ENCODE data around the gene AFDN. TPM values are rescaled to one million over a fixed set of nuclear protein-coding genes. Genes with fewer than 3 reads are reported as not detected.

AFDN gene
- polyA plus RNA-seq, 1 of the 3 experiments (the other 2 are of a cell fraction) = 25.1 TPM

GRCh38 chr6:167960579-167960978 is 133.9 kb downstream of the AFDN start:
- no peaks in the 10 kb centered on the region for H3K79me2 ChIP-seq (ENCODE audit: insufficient read depth)
- H3K4me2 ChIP-seq = no peak overlapping the region
- H3F3A ChIP-seq (replicated peaks; ENCODE audit: insufficient read depth) = no peaks in the 10 kb centered on the region
- POLR2A ChIA-PET = no interaction called here
- WGBS (ENCODE audit: low lambda C conversion rate) = 94% methylated on average over 5 of the region's 5 CpGs
- no peaks in the 10 kb centered on the region for H3K27me3 ChIP-seq (ENCODE audit: insufficient read depth)
- H3K4me3 ChIP-seq (ENCODE audit: low read depth in 2 of 2, low read length in 1 of 2) = no peak overlapping the region
- H3K27ac ChIP-seq (ENCODE audit: low read depth in 2 of 2, low read length in 1 of 2) = no peak overlapping the region
- no peaks in the 10 kb centered on the region for H4K20me1 ChIP-seq (ENCODE audit: insufficient read depth)
- no peaks in the 10 kb centered on the region; a peak in 1 of 4 replicates for H3K4me1 ChIP-seq (ENCODE audit: control insufficient read depth in 1 of 2, insufficient read depth in 2 of 2, low read depth in 1 of 2, low read length in 1 of 2)
- H3K36me3 ChIP-seq (replicated peaks in 1 of 2; ENCODE audit: control insufficient read depth in 1 of 2, insufficient read depth in 2 of 2, low read length in 1 of 2) = peaks cover 4 to 20% of the 10 kb centered on the region in 2 experiments
- no peak for DNase-seq
- TF ChIP-seq FOXJ3 (CRISPR knock-in tag; IDR thresholded peaks at IDR 0.05) (no peak), GATA2 (CRISPR knock-in tag; IDR thresholded peaks at IDR 0.05) (no peak), RFX5 (IDR thresholded peaks at IDR 0.05; ENCODE audit: low read length) (no peak), SMC3 (IDR thresholded peaks at IDR 0.05; ENCODE audit: low read depth, low read length) (no peak), CHD2 (IDR thresholded peaks at IDR 0.05; ENCODE audit: low read length, partially characterized antibody) (no peak), MEF2A (IDR thresholded peaks at IDR 0.05; ENCODE audit: borderline replicate concordance, low read depth) (no peak), GABPA (IDR thresholded peaks at IDR 0.05; ENCODE audit: low read depth) (no peak), EZH2phosphoT487 (IDR thresholded peaks at IDR 0.05; ENCODE audit: borderline replicate concordance, low read depth) (no peak), TEAD4 (IDR thresholded peaks at IDR 0.05; ENCODE audit: borderline replicate concordance, insufficient read depth) (no peak)
- H3K9ac ChIP-seq = no peak overlapping the region
- H2AFZ ChIP-seq (ENCODE audit: low read depth) = no peak overlapping the region
- CTCF ChIA-PET = interaction anchor here (0.7 to 1.5 kb wide), 2 partner anchors 8 to 73 kb away, joined by 3 to 4 read pairs; no protein-coding TSS in a partner anchor
- no peaks in the 10 kb centered on the region for H3K9me2 ChIP-seq
- no peaks in the 10 kb centered on the region for H3K9me3 ChIP-seq

- Histone ChIP-seq H3K27me3 (ENCODE audit: insufficient read depth) (no peaks in the 10 kb centered on the region), H3K36me3 (replicated peaks in 1 of 2; ENCODE audit: control insufficient read depth in 1 of 2, insufficient read depth in 2 of 2, low read length in 1 of 2) (peaks cover 14 to 36% of the 10 kb centered on the region in 2 experiments), H2AFZ (ENCODE audit: low read depth) (no peak overlapping the region), H3K79me2 (ENCODE audit: insufficient read depth) (no peaks in the 10 kb centered on the region), H3K4me3 (ENCODE audit: low read depth in 2 of 2, low read length in 1 of 2) (no peak overlapping the region), H3K4me2 (no peak overlapping the region), H3K9ac (no peak overlapping the region), H3K9me3 (no peaks in the 10 kb centered on the region), H3K9me2 (no peaks in the 10 kb centered on the region), H4K20me1 (ENCODE audit: insufficient read depth) (no peaks in the 10 kb centered on the region), H3K27ac (ENCODE audit: low read depth in 2 of 2, low read length in 1 of 2) (no peak overlapping the region), H3K4me1 (ENCODE audit: control insufficient read depth in 1 of 2, insufficient read depth in 2 of 2, low read depth in 1 of 2, low read length in 1 of 2) (no peaks in the 10 kb centered on the region), H3F3A (replicated peaks; ENCODE audit: insufficient read depth) (no peaks in the 10 kb centered on the region)
- DNase-seq = no peak
- ChIA-PET CTCF (interaction anchor here (1.2 kb wide), 2 partner anchors 82 to 611 kb away, joined by 4 read pairs; no protein-coding TSS in a partner anchor), POLR2A (no interaction called here)
- WGBS (ENCODE audit: low lambda C conversion rate) = 88% methylated on average over 5 of the region's 5 CpGs
- TF ChIP-seq RAD21 (IDR thresholded peaks at IDR 0.05; ENCODE audit: low read length) (no peak), YY1 (IDR thresholded peaks at IDR 0.05; ENCODE audit: low read depth) (no peak), RCOR1 (IDR thresholded peaks at IDR 0.05; ENCODE audit: low read length) (no peak), RFX5 (IDR thresholded peaks at IDR 0.05; ENCODE audit: low read length) (no peak), TCF12 (IDR thresholded peaks at IDR 0.05) (no peak), ELF1 (IDR thresholded peaks at IDR 0.05) (no peak), REST (IDR thresholded peaks at IDR 0.05; ENCODE audit: low read depth, low read length) (no peak), CHD2 (IDR thresholded peaks at IDR 0.05; ENCODE audit: low read length, partially characterized antibody) (no peak), NRF1 (IDR thresholded peaks at IDR 0.05; ENCODE audit: low read depth, low read length) (no peak), JUND (IDR thresholded peaks at IDR 0.05) (no peak), USF1 (IDR thresholded peaks at IDR 0.05; ENCODE audit: borderline replicate concordance, low read depth) (no peak), FOSL2 (IDR thresholded peaks at IDR 0.05; ENCODE audit: borderline replicate concordance, low read depth) (no peak), GABPA (IDR thresholded peaks at IDR 0.05; ENCODE audit: low read depth) (no peak), EP300 (IDR thresholded peaks at IDR 0.05; ENCODE audit: borderline replicate concordance in 1 of 2, low read depth in 1 of 2, low read length in 1 of 2) (no peak), MEF2A (IDR thresholded peaks at IDR 0.05; ENCODE audit: borderline replicate concordance, low read depth) (no peak), GATA2 (CRISPR knock-in tag; IDR thresholded peaks at IDR 0.05) (no peak), SIN3A (IDR thresholded peaks at IDR 0.05; ENCODE audit: borderline replicate concordance, low read depth, low read length) (no peak), EZH2phosphoT487 (IDR thresholded peaks at IDR 0.05; ENCODE audit: borderline replicate concordance, low read depth) (no peak), ZBTB33 (IDR thresholded peaks at IDR 0.05; ENCODE audit: borderline replicate concordance, low read depth) (no peak), NFIC (IDR thresholded peaks at IDR 0.05; ENCODE audit: borderline replicate concordance) (no peak)
Observed at GRCh38 chr6:167962711-167963110, 136.0 kb downstream of the AFDN start.
